ENCODE data around the gene RFX6.
"Not testable (repeated sequence)": the region's sequence is repeated elsewhere in the genome, so short reads cannot be mapped to it uniquely, and the experiment has no call there.

The RFX6 gene, protein sequence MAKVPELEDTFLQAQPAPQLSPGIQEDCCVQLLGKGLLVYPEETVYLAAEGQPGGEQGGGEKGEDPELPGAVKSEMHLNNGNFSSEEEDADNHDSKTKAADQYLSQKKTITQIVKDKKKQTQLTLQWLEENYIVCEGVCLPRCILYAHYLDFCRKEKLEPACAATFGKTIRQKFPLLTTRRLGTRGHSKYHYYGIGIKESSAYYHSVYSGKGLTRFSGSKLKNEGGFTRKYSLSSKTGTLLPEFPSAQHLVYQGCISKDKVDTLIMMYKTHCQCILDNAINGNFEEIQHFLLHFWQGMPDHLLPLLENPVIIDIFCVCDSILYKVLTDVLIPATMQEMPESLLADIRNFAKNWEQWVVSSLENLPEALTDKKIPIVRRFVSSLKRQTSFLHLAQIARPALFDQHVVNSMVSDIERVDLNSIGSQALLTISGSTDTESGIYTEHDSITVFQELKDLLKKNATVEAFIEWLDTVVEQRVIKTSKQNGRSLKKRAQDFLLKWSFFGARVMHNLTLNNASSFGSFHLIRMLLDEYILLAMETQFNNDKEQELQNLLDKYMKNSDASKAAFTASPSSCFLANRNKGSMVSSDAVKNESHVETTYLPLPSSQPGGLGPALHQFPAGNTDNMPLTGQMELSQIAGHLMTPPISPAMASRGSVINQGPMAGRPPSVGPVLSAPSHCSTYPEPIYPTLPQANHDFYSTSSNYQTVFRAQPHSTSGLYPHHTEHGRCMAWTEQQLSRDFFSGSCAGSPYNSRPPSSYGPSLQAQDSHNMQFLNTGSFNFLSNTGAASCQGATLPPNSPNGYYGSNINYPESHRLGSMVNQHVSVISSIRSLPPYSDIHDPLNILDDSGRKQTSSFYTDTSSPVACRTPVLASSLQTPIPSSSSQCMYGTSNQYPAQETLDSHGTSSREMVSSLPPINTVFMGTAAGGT

DNA sequence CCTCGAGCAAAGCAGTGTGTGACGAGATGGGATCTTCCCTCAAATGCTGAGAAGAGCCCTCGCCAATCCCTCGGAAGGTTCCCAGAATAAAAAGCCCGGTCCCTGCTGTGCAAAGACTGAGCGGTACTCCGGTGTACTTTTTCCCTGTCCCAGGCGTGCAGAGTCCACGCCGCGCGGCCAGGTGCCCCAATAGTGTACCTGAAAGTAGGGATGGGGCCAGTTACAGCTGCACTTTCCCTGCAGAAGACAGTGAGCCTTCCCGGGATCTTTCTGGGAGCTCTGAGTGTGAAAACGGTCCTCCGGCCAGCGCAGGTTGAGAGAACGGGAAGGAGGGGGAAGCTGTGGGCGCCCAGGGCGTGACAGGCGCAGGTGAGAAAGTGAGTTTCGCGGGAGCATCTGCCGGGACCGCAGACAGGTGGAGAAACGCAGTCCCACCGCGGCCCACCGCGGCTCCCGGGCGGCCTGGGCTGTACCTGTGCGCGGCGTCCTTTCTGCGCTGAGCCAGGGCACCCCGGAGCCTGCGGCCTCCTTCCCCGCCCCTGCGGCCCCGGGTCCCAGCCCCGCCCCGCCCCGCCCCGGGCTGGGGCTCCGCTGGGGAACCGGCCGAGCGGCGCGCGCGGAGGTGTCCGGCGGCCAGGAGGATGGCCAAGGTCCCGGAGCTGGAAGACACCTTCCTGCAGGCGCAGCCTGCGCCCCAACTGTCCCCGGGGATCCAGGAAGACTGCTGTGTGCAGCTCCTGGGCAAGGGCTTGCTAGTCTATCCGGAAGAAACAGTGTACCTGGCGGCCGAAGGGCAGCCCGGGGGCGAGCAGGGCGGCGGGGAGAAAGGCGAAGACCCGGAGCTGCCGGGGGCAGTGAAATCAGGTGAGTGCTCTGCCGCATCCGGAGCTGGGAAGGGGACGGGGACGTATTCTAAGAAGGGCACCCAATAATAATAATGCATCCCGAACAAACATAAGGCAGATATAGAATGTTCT is at the start of gene RFX6:
Gene RFX6 (plus strand): TSS at position 608 of the 977 bp plus-strand sequence. CDS start 34 bp downstream, at position 642.
- no peak for DNase-seq (ENCODE audit: low read depth in 2 of 2, low spot score in 1 of 2)

DNA sequence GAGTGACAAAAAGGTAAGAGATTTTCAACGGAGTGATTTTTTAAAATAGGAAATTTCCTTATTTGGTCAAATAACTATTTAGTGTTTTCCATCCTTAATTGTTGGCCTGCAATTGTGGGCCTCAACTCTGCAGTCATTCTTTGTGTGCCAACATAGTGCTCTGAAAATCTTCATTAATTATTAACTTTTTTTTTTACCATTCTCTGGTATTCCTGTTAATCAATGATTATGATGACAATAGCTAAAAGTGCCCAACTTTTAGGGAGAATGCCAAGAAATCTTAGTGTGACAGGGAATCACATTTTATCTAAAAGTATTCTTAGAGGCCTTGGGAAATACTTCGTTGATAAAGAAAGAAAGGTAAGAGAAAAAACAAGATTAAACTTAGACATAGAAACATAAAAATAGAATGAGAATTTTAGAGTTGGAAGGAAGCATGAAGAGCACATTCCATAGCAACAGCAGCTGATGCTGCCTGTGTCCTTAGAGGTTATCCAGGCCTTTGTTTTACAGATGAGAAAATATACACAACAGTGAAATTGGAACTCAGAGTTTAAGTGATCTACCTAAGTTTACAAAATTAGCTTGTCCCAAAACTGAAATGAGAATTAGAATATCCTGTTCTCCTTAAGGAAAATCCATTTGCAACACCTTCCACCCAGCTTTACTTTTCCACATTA is 49.3 kb upstream of the RFX6 start:
- DNase-seq (ENCODE audit: low read depth in 2 of 2, low spot score in 1 of 2), result no peak

DNA sequence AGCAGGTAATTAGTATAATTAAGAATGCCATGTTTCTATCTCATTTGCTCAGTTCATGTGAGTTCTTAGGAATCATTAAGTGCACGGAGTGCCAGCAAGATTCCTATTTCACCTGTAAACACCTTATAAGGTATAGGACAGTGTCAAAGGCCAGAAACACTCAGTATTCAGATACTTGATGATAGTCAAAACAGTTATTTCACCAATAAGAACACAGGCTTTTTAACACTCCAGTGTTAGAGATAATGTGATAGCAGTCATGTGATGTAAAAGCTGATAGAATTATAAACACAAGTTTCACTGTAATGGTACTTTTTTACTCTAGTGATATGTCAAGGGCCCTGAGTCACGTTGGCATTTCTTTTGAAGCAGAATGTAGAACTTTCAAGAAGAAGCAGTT is 48.1 kb upstream of the RFX6 start, which contains the start of gene GPRC6A:
Gene GPRC6A (minus strand): TSS at position 101 of the 400 bp plus-strand sequence. CDS start 70 bp downstream, at position 31.
- DNase-seq (ENCODE audit: low read depth in 2 of 2, low spot score in 1 of 2), result no peak

DNA sequence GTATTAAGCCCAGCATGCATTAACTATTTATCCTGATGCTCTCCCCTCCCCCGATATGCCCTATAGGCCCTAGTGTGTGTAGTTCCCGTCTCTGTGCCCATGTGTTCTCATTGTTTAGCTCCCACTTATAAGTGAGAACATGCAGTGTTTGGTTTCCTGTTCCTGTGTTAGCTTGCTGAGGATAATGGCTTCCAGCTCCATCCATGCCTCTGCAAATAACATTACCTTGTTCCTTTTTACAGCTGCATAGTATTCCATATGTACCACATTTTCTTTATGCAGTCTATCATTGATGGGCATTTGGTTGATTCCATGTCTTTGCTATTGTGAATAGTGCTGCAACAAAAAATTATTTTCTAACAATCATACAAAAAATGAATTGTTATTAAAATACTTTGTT is 42.5 kb upstream of the RFX6 start:
- not testable (repeated sequence) for DNase-seq (ENCODE audit: low read depth in 2 of 2, low spot score in 1 of 2)

DNA sequence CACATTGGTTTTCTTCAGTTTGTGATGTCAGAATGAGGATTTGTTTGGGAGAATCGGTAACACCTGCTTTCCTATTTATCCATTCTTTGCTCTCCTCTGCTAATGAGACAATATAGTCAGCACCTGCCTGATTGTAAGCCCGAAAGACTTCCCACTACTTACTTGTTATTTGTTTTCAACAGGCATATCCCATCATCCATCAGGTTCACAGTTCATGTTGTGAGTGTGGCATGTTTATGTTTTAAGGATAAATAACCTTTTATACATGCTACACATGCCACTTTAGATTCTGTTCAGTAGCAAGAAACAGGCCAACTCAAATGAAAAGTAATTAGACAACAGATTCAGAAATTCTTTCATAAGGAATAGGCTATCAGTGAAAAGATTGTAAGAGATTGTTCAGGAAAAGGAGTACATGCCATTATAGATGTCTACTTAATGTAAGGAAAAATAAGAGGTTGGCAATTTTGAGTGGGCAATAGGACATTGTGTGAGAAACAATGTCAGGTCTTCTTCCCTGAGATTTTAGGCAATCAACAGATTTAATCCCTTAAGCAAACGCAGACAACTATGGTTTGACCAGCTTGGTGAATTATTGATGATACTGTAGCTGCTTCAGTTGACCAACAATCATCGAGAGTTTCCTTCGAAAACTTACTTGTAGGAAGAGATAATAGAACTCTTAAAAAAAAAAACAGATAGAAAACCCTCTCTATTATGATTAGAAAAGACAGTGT is 40.3 kb upstream of the RFX6 start:
- DNase-seq (ENCODE audit: low read depth in 2 of 2, low spot score in 1 of 2), result no peak

DNA sequence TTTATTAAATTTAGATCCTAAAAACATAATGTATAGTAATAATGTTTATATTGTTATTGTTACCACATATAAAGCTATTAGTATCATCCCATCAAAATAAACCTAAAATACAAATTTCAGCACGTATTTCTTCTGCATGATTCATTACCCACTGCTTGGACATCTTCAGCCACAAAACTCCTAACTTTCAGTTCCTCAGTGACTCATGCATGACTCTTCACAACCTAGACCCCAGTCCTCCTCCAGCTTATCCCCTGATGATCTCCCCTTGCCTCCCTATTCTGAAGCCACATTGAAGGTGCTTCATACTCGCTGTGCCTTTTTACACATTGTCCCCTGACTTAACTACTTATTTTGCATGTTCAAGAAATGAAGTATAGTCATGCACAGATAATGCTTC is 37.0 kb upstream of the RFX6 start:
- no peak for DNase-seq (ENCODE audit: low read depth in 2 of 2, low spot score in 1 of 2)

DNA sequence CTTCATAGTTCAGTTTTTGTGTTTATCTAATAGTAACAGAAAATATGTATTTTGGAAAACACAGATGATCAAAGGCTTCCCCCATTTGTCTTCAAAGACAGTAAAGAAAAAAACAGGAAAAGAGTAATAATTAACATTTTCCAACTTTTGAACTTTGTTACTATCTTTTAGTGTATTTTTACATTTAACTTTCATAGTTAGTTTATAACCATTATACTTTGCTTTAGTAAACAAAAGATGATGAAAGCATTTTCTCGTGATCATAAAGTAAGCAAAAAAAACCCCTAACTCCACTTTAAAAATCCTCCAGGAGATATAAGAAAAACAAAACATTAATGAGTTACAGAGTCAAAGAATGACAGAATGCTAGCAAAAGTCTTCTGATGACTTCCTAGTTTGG is 34.6 kb upstream of the RFX6 start:
- no peak for DNase-seq (ENCODE audit: low read depth in 2 of 2, low spot score in 1 of 2)

DNA sequence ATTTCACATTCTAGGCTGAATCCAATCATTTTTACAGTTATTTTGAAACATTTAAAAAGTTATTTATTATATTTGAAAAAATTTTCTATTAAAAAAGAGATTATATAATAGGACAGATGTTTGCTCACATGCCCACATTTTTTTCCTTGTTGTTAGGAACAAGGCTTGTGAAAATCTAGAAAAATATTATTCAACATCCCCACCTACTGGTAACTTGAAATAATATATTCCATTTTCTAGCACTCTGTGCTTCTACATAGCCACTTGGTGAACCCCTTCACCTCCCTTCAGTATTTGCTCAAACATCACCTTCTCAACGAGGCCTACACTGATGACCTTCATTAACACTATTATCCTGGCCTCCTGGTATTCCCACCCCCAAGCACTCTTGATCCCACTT is 29.8 kb upstream of the RFX6 start:
- DNase-seq (ENCODE audit: low read depth in 2 of 2, low spot score in 1 of 2), result no peak

DNA sequence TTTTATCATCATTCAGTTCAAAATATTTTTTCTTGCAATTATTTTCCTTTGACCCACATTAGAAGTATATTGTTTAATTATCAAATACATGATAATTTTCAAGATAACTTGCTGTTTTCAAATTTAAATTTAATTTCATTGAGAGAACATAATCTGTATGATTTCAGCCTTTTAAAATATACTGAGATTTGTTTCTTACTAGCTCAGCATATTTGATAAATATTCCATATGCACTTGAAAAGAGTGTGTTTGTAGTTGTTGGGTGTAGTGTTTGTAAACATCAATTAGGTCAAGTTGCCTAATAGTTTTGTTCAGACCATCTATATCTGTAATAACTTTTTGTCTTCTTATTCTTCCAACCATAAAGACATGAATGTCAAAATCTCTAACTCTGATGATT is 19.0 kb upstream of the RFX6 start:
- DNase-seq (ENCODE audit: low read depth in 2 of 2, low spot score in 1 of 2), result no peak

DNA sequence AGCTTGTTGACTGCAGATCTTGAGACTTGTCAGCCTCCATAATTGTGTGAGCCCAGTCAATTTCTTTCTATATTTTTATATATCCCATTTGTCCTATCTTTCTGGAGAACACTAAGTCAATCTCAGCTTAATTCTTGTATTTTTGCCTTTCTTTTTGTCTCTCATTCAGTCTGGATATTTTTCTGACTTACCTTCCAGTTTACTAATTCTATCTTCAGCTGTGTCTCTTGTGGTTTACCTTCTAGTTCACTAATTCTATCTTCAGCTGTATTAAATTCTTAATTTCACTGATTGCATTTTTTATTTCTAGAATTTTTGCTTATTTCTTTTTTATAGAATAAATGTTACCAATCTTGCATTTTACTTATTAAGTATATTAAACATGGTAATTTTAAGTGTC is 17.8 kb upstream of the RFX6 start:
- no peak for DNase-seq (ENCODE audit: low read depth in 2 of 2, low spot score in 1 of 2)

DNA sequence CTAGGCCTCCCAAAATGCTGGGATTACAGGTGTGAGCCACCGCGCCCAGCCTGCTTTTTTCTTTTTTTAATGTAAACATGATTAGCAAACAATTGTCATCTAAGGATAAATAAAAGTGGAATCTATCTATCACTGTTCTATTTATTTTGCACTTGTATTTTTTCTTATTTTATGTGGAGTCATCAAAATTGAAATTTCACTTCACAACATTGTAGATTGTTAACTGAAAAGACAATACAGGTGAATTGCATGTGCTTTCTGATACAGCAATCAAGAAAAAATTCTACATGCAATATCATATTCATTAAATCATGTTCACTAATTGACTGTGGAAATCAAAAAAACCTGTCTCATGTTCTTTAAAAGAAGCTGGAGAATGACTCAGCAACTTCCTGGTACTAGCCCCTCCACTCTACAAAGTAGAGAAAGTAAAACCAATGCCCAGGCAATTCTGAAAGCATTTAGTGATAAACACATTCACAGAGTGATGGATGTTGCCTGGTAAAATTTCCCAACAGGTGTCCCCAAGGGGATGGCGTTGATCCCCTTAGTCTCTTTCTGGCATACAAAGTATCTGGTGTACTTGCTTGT is 10.7 kb upstream of the RFX6 start:
- no peak for DNase-seq (ENCODE audit: low read depth in 2 of 2, low spot score in 1 of 2)

DNA sequence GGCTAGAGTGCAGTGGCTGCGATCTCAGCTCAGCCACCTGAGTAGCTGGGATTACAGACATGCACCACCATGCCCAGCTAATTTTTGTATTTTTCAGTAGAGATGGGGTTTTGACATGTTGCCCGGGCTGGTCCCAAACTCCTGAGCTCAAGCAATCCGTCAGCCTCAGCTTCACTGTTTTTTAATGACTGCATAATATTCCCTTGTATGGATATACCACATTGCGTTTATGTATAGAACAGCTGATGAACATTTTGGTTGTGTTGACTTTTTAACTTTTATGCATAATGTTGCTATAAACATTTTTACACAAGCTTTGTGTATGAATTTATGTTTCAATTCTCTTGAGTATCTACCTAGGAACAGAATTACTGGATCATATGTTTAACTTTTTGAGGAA is 4.3 kb upstream of the RFX6 start:
- no peak for DNase-seq (ENCODE audit: low read depth in 2 of 2, low spot score in 1 of 2)

DNA sequence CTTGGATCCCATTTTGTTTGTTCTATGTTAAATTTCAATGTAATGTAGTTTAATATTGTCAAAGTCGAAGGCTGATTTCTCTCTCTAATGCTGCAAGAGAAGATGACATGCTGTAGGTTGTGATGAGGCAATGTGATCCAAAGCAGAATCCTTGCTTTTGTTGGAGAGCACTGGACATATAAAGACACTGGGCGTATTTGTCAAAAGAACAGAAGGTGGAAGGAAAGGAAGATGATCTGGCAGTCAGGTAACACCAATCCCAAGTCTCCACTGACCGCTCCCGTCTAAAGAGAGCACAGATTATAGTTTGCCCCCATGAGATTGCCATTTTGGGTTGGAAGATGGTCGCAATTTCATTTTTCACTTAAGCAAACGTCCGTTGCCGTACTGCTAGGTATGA is 935 bp upstream of the RFX6 start:
- no peak for DNase-seq (ENCODE audit: low read depth in 2 of 2, low spot score in 1 of 2)

DNA sequence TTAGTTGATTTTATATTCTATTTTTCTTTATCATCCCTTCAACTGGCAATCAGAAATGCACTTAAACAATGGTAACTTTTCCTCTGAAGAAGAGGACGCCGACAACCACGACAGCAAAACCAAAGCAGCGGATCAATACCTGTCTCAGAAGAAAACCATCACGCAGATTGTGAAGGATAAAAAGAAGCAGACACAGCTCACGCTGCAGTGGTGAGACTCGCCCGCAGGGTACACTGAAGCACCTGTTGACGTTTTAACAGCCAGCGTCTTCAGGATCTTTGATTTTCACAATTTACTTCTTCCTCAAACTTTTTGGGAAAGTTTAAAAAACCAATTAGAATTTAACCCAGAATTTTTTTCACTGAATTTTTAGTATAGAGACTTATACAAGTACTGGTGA is 701 bp downstream of the RFX6 start:
- DNase-seq (ENCODE audit: low read depth in 2 of 2, low spot score in 1 of 2), result no peak

DNA sequence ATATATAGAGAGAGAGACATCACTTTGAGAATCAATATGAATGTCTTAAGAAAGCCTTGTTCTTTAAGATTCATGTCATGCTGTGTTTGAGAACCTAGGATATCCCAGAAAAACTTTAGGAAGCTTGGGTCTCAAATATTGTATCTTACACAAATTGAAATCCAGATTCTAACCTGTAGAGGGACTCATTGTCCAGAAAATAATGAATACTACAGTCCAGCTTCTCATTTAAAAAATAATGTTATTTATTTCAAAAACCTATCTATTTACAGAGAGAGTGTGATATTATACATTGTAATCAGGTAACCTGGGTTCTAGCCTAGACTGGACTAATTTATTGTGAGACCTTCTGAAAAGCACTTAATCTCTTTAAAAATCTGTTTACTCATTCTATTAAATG is 4.2 kb downstream of the RFX6 start:
- DNase-seq (ENCODE audit: low read depth in 2 of 2, low spot score in 1 of 2), result no peak

DNA sequence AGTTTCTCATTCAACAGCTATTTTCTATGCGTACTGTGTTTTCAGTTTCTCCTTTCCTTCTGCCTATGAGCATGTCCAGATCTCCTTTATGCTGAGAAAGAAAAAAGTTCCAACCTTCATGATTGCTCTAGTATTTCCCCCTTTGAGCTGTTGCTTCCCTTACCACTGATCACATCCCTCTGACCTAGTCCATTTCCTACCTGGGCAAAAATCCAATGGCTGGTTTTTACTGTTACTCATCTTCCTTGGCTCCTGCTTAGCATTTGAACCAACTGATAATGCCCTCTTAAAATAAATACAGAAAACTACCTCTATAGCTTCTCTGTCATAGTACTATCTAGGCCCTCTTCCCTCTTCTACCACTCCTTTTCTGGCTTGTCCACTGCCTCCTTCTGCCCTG is 6.0 kb downstream of the RFX6 start:
- DNase-seq (ENCODE audit: low read depth in 2 of 2, low spot score in 1 of 2), result no peak

DNA sequence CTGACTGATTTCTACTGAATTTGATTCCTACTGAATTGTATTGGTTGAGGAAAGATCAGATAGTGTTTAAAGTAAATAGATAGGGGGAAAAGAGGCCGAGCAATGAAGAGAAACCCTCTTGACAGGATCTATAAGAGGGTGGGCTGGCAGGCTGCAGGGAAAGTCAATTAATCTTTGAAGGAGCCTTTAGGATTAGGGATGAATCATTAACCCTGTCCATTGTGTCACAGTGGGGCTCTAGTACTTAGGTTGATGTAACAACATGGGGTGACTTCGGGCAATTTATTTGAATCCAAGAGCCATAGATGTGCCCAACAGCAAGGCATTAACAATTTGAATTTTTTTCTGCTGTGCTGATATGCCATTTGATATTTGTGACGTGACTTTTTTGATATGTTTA is 7.5 kb downstream of the RFX6 start:
- no peak for DNase-seq (ENCODE audit: low read depth in 2 of 2, low spot score in 1 of 2)

DNA sequence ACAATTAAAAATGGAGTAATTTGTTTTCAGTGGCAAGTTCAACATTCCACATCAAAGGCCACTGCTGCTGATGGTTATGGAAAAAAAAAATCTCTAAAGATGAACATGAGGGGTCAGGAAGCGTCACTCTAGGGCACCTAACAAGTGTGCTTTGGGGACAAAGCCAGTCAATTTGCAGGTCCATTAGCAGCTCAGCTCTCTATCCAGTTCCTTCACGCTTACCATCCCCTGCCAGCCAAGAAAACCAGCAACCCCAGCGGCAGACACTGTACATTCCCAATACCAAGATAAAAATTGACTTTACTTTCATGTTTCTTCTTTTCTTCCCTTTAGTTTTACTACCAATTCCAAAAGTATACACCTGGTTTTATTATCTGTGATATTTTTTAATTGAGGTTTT is 10.1 kb downstream of the RFX6 start:
- DNase-seq (ENCODE audit: low read depth in 2 of 2, low spot score in 1 of 2), result no peak

DNA sequence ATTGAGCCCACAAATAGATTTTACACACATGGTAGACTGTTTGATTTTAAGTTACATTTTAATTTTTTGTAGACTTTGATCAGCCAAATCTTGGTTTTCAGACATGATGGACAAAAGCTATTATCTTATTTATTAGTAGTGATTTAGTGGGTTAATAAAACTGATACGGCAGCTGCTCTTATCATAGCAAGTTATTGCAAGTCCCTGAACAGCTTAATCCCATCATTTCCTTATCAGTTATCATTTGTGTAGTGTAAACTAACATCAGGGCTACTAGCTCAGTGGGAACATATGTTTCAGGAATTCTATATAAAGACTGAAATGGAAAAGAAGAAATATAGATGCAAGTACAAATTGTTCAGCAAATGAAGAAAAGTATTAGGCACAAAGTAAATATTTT is 10.9 kb downstream of the RFX6 start:
- no peak for DNase-seq (ENCODE audit: low read depth in 2 of 2, low spot score in 1 of 2)

All from stimulated activated CD8-positive, alpha-beta memory T cell treated with anti-CD3 and anti-CD28 coated beads, Interleukin-4, amount 100 ng/mL, for 4 hours (primary cell).